Kidney capillary endothelial cell (primary cell): ENCODE measurements around the gene CACNA1C.

Source experiments
- DNase-seq: peaks from one replicate; pipeline ENCODE4 v3.0.0-alpha.2; 2018; ENCODE audit warnings: low spot score

CACNA1C gene

GRCh38 chr12:2322554-2323120, 269.9 kb downstream of the CACNA1C start:
- DNase-seq = no peak

GRCh38 chr12:2323532-2324255, 270.9 kb downstream of the CACNA1C start:
- no peak for DNase-seq

- no peak for DNase-seq
Measured at GRCh38 chr12:2324387-2324786, 271.6 kb downstream of the CACNA1C start.

GRCh38 chr12:2325519-2325918, 272.7 kb downstream of the CACNA1C start:
- no peak for DNase-seq

GRCh38 chr12:2326470-2326869, 273.7 kb downstream of the CACNA1C start:
- DNase-seq = no peak

GRCh38 chr12:2328661-2329060, 275.9 kb downstream of the CACNA1C start:
- no peak for DNase-seq

GRCh38 chr12:2329661-2330210, 276.9 kb downstream of the CACNA1C start:
- no peak for DNase-seq

- DNase-seq = peak; percentile 48
Measured at GRCh38 chr12:2332236-2332635, 279.4 kb downstream of the CACNA1C start.

- peak; percentile 60 for DNase-seq
Measured at GRCh38 chr12:2332947-2333346, 280.2 kb downstream of the CACNA1C start.

GRCh38 chr12:2333491-2334195, 280.9 kb downstream of the CACNA1C start:
- DNase-seq = peak; percentile 74

- no peak for DNase-seq
Measured at GRCh38 chr12:2334271-2334670, 281.5 kb downstream of the CACNA1C start.

- DNase-seq = no peak
Measured at GRCh38 chr12:2334689-2335088, 281.9 kb downstream of the CACNA1C start.

GRCh38 chr12:2335109-2335508, 282.3 kb downstream of the CACNA1C start:
- peak; percentile 76 for DNase-seq

- DNase-seq = no peak
Measured at GRCh38 chr12:2335513-2335912, 282.7 kb downstream of the CACNA1C start.

- DNase-seq = no peak
Measured at GRCh38 chr12:2335916-2336315, 283.1 kb downstream of the CACNA1C start.

- peak; percentile 99 for DNase-seq
Measured at GRCh38 chr12:2336409-2336829, 283.6 kb downstream of the CACNA1C start.

GRCh38 chr12:2337031-2338010, 284.5 kb downstream of the CACNA1C start:
- DNase-seq = no peak

- DNase-seq = no peak
Measured at GRCh38 chr12:2338381-2338780, 285.6 kb downstream of the CACNA1C start.

GRCh38 chr12:2338991-2339431, 286.2 kb downstream of the CACNA1C start:
- peak; percentile 76 for DNase-seq

- DNase-seq = no peak
Measured at GRCh38 chr12:2341051-2341751, 288.4 kb downstream of the CACNA1C start.

- DNase-seq = no peak
Measured at GRCh38 chr12:2341871-2342270, 289.1 kb downstream of the CACNA1C start.
